VCaP (cell line): Measurements from ENCODE around the gene ALOX15.
"Not testable (repeated sequence)": the region's sequence is repeated elsewhere in the genome, so short reads cannot be mapped to it uniquely, and the experiment has no call there.

Experiments
- H3K27ac ChIP-seq: fragments of 450-650 bp; 2 replicates; pipeline ENCODE4 v1.5.1; 2017
- TF ChIP-seq, protein P1 (sequence below): fragments of 450-650 bp; conservative IDR thresholded peaks from 2 replicates; pipeline ENCODE4 v1.5.1; 2017; ENCODE audit warnings: mild to moderate bottlenecking, moderate library complexity

Gene ALOX15

DNA sequence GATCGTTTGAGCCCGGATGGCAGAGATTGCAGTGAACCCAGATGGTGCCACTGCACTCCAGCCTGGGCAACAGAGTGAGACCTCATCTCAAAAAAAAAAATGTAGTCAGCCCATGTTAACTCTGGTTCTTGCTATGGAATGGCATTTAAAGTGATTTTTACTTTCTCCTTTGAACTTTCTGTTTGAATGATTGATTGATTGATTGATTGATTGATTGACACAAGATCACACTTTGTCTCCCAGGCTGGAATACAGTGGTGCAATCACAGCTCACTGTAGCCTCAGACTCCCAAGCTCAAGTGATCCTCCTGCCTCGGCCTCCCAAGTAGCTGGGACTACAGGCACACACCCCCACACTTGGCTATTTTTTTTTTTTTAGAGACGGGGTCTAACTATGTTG lies 40.2 kb downstream of the ALOX15 start:
- H3K27ac ChIP-seq = no peak overlapping the region
- TF ChIP-seq, protein P1, sequence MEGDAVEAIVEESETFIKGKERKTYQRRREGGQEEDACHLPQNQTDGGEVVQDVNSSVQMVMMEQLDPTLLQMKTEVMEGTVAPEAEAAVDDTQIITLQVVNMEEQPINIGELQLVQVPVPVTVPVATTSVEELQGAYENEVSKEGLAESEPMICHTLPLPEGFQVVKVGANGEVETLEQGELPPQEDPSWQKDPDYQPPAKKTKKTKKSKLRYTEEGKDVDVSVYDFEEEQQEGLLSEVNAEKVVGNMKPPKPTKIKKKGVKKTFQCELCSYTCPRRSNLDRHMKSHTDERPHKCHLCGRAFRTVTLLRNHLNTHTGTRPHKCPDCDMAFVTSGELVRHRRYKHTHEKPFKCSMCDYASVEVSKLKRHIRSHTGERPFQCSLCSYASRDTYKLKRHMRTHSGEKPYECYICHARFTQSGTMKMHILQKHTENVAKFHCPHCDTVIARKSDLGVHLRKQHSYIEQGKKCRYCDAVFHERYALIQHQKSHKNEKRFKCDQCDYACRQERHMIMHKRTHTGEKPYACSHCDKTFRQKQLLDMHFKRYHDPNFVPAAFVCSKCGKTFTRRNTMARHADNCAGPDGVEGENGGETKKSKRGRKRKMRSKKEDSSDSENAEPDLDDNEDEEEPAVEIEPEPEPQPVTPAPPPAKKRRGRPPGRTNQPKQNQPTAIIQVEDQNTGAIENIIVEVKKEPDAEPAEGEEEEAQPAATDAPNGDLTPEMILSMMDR = no peak

DNA sequence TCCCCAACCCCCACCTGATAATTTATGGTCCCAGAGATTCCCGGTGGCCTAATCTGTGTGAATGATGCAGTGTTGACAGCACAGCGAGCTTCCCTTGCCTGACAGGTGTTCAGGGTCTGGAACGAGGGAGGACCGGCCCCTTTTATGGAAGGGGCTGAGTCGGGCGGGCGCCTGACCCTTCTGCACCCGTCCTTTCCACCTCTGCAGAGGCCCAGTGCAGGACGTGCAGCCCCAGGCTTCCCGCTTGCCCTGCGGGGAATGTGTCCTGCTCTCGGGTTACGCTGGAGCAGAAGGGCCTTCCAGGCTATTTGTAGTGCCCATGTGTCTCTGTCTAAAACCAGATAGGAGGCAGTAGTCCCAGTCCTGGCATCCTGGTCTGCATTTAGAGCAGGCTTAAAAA lies 40.9 kb downstream of the ALOX15 start:
- TF ChIP-seq, protein P1 = no peak
- no peak overlapping the region for H3K27ac ChIP-seq

DNA sequence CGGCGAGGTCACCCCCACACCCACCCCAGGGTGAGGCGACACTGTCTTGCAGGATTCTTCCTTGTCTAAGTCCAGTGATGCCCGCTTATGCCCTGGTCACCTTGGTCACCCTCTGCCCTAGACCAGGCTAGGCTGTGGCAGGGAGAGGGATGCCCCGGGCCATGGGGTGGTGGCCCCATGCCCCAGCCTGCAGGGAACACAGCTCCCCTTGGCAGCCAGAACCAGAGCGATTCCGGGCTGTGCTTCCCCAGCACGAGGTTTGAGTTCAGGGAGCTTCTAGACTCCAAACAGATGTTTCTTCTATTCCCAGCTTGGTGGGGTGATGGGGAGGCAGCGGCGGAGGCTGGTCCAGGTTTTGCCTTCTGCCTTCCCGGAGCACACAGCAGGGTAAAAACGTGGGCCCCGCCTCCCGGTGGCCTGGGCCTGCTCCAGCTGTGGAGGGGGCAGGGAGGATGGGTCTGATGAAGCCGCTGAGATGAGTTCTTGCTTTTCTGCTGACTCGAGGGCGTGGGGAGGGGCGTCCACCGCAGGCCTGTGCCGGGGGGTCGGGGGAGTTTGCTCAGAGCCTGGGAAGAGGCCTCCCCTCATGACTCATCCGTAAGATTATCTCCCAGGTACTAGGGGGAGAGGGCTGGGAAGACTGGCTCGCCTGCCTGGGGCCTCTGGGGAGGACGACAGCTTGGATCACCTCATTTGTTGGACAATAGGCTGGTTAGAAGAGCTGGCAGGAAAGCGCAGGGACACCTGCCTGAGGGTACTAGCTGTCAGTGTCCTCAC lies 41.8 kb downstream of the ALOX15 start:
- TF ChIP-seq, protein P1 = no peak
- H3K27ac ChIP-seq = no peak overlapping the region

DNA sequence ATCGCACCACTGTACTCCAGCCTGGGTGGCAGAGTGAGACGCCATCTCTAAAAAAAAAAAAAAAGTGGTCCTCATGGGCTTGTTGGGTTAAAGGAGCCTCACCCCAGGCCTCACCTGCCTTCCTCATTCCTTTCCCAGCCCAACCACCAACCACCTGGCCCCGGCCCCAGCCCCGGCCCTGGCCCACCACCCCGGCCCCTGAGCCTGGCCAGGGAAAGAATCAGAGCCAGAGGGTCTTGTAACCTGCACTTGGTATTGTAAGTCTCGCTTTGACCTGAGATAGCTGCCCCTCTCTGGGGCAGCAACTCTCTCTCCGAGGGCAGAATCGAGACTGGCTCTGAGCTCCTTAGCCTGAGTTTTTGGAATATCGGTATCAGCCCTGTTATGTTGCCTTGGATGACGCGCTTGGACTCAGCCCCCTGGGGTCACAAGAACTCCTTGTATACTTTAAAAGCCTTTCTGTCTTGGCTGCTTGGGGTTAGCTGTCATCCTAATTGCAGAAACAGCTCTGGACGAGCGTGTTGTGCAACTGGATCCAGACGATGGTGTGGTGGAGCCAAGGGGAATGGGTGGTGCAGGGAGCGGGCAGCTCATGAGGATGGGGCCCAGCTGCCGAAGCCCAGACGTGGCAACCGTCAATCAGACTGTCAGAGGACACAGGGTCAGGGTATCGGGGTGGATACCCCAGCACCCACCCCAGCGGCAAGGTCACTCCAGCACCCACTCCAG lies 42.5 kb downstream of the ALOX15 start:
- H3K27ac ChIP-seq = no peak overlapping the region
- TF ChIP-seq, protein P1 = no peak

DNA sequence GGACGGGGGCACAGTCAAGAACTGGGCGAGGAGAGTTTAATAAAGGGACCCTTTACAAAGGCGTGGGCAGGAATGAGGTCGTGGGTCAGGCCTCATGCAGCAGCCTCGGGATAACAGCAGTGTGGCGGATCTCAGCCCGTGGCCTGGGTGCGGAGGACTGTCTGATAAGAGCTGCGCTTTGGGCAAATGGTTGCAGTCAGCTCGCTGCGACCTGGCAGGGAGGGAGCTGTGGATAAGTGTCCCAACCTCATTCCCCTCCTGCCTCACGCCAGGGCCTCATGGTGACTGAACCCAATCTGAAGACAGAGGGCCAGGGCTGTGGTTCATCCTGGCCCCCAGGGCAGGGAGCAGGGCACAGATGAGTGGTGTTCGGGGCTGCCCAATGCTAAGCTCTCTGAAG lies 43.5 kb downstream of the ALOX15 start:
- TF ChIP-seq, protein P1 = no peak
- no peak overlapping the region for H3K27ac ChIP-seq

DNA sequence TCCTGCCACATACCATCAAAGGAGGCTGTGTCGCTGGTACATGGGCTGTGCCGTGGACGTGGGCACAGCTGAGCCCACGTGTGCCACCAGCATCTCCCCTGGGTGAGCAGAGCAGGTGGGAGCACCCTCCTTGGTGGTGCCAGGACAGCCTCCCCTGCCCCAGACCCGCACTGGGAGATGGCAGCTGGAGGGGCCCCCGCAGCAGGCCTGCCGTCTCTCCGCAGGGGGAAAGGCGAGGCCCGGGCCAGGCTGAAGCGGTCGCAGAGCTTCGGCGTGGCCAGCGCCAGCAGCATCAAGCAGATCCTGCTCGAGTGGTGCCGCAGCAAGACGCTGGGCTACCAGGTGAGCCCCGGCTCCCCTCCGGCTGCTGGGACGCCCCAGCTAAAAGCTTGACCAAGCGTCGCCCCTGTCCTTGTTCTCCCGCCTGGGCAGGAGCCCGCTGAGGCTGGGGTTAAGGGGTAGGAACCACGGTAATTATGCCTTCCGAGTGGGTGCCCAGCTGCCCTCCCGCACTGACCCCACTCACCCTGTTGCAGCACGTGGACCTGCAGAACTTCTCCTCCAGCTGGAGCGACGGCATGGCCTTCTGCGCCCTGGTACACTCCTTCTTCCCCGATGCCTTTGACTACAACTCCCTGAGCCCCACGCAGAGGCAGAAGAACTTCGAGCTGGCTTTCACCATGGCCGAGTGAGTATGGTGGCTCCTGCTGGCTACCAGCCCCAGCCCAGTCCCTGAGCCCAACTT lies 44.7 kb downstream of the ALOX15 start:
- no peak overlapping the region for H3K27ac ChIP-seq
- TF ChIP-seq, protein P1 = no peak

DNA sequence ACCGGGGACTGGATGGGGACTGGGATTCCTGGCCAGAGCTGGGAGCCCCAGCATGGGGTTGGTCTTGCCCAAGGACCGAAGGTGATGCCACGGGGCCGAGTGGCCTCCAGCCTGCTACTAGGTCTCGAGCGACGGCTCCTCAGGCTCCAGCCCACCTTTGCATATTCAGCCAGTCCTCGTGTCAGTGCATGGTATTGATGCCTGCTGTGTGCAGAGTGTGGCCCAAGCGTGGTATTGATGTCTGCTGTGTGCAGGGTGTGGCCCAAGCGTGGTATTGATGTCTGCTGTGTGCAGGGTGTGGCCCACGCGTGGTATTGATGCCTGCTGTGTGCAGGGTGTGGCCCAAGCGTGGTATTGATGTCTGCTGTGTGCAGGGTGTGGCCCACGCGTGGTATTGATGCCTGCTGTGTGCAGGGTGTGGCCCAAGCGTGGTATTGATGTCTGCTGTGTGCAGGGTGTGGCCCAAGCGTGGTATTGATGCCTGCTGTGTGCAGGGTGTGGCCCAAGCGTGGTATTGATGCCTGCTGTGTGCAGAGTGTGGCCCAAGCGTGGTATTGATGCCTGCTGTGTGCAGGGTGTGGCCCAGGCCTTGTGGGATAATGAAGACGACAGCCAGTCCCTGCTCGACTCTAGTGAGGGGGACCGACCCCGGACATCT lies 45.7 kb downstream of the ALOX15 start:
- H3K27ac ChIP-seq = not testable (repeated sequence)
